SH-SY5Y (cell line): Measurements from ENCODE around the gene GINS3.

ENCODE experiments used
- GATA2 ChIP-seq: IDR thresholded peaks from 2 replicates; pipeline ENCODE4 v1.6.1; 2011; ENCODE audit warnings: mild to moderate bottlenecking, low read depth, low read length
- GATA3 ChIP-seq: IDR thresholded peaks from 2 replicates; pipeline ENCODE4 v1.6.1; 2011; ENCODE audit warnings: low read depth, mild to moderate bottlenecking, low read length, moderate library complexity

The GINS3 gene

DNA sequence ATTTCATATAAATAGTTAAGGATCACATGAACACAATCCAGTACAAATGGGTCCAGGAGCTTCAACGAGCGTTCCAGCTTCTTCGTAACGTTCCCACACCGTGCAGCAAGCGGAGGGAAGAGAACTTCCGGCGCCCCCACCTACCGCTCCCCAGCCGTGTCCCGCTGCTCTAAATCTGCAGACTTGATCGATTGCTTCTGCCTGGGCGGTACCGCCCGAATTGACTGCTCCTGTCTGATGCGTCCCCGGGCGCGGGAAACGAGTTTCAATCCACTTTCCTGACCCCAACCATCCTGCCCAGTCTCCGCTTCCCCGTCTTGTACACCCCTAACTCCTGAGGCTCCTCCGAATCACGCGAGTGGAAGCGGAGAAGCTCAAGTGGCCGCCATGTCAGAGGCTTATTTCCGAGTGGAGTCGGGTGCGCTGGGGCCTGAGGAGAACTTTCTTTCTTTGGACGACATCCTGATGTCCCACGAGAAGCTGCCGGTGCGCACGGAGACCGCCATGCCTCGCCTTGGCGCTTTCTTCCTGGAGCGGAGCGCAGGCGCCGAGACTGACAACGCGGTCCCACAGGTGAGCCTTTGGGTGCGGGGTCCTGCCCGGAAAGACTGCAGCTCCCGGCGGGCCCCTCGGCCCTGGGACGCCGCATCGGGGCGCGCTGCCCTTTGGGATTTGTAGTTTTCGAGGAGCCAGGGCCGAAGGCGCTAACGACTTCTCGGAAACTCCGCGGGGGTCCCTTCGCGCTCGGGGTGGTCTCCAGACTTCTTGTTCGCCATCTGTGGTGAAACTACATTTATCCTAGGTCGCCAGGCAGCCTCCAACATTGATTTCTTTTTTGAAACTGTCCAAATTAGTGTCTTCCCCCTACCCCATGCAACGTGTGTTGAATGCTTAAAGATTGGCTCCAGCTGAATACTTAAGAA lies at the start of gene GINS3:
TSS of gene GINS3 (plus strand) at position 257 of the 923 bp plus-strand sequence. CDS start at position 388, 131 bp downstream.
- TF ChIP-seq GATA3 (no peak), GATA2 (no peak; the same call in 1 of the 2 replicates)

DNA sequence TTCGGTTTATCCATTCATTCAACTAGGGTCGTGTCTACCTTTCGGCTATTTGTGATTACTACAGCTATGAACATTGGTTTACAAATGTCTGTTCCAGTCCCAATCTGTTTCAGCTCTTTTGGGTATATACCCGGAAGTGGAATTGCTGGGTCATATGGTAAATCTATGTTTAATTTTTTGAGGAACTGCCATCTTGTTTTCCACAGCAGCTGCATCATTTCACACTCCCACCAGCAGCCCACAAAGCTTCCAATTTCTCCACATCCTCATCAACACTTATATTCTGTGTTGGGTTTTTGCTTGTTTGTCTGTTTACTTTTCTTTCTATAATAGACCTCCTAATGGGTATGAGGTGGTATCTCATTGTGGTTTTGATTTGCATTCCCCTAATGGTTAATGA lies 48.7 kb upstream of the GINS3 start:
- TF ChIP-seq GATA3 (no peak), GATA2 (no peak)

GRCh38 chr16:58345574-58346354 lies 46.5 kb upstream of the GINS3 start:
- TF ChIP-seq GATA2 (no peak), GATA3 (no peak)

GRCh38 chr16:58346831-58347371 lies 45.4 kb upstream of the GINS3 start:
- TF ChIP-seq GATA3 (no peak), GATA2 (no peak)

DNA sequence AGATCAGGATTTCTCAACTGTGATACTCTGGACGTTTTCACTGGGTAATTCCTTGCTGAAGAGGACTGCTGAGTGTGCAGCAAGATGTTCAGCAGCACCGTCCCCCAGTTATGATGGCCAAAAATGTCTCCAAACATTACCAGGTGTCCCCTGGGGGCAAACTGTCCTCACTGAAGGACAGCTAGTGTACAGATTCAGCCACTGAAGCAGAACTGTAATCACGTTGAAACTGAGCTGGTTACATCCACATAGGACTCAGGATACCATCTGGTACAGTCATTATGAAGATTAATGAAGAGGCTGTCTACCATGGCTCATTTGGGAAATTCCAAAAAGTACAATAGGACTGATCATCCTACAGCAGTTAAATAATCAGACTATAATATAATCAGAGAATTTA lies 43.3 kb upstream of the GINS3 start:
- TF ChIP-seq GATA2 (no peak), GATA3 (no peak)

DNA sequence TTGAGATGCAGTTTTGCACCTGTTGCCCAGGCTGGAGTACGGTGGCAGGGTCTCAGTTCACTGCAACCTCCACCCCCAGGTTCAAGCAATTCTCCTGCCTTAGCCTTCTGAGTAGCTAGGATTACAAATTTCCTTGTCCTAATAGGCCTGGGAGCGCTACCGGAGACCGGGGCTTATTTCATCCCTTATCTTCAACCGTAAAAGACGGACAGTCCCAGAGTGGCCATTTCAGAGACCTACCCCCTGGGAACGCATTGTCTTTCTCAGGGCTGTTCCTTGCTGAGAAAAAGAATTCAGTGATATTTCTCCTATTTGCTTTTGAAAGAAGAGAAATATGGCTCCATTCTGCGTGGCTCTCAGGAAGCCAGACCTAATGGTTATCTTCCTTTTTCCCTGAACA lies 39.6 kb upstream of the GINS3 start:
- TF ChIP-seq GATA2 (no peak), GATA3 (no peak)

DNA sequence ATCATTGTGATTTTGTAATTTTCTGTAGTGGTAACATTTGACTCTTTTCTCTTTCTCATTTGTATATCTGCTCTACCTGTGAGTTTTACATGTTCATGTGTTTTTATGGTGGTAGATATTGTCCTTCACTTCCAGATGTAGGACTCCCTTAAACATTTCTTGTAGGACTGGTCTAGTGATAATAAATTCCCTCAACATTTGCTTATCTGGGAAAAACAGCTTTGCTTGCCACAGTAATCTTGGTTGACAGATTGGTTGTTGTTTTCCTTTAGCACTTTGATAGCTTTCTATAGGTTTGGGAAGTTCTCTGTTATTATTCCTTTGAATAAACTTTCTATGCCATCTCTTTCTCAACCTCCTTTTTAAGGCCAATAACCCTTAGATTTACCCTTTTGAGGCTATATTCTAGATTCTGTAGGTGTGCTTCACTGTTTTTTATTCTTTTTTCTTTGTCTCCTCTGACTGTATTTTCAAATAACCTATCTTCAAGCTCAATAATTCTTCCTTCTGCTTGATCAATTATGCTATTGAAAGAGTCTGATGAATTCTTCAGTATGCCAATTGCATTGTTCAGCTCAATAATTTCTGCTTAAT lies 32.1 kb upstream of the GINS3 start:
- TF ChIP-seq GATA2 (no peak), GATA3 (no peak)

- TF ChIP-seq GATA2 (no peak), GATA3 (no peak)
Measured at GRCh38 chr16:58361726-58362125, 30.5 kb upstream of the GINS3 start.

DNA sequence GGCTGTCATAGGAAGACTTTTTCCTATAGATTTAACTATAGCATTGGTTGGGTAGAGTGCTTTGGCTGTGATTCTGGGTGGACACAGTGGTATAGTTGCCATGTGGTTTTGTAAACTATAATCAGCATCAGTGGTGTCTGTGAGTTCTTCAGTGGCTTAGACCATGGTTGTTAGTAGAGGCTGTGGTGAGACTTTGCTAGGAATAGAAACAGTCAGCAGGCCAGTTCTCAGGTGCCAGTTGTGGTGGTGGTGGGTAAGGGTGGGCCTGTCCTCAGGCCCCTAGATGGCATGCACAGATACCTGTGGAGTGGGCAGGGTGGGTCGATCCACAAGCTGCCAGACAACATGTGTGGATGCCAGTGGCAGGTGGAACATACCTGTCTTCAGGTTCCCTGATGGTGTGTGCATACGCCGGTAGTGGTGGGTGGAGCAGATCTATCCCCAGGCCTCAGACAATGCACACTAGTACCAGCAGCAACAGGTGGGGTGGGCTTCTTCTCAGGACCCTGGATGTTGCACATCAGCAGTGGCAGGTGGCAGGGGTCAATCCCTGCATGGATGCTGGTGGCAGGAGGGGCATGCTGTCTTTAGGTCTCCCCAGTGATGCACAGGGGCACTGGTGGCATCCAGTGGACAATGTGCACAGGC lies 28.4 kb upstream of the GINS3 start:
- TF ChIP-seq GATA2 (no peak), GATA3 (no peak)

- TF ChIP-seq GATA2 (no peak), GATA3 (no peak)
Measured at GRCh38 chr16:58365623-58366022, 26.6 kb upstream of the GINS3 start.

DNA sequence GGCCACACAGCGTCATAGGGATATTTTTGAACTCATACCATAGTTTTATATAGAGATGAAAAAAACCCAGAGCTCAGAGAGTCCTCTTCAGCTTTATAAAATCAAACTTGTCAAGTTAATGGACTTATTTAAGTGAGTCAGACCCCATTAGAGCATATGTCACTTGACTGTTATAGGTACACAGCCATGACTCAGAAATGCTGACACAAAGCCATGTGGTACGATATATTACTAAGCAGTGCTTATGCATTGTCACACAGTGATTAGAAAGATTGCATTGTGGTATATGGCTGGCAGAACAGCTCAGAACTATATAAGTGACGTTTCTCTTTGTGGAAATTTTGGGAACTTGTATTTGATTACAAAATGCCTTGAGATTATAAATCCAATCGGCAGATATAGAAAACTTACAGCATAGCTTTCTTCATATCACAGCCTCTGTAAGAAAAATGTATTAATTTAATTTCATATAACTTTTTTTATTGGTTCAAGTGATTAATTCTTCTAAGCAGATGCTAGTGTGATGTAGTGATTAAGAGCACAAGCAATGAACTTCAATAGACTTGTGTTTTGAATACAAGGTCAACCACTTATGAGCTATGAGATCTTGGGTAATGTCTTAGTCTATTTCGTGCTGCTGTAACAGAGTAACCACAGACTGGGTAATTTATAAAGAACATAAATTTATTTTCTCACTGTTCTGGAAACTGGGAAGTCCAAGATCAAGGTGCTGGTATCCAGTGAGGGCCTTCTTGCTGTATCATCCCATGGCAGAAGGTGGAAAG lies 25.8 kb upstream of the GINS3 start:
- no peak for TF ChIP-seq GATA3
- TF ChIP-seq GATA2 = no peak

DNA sequence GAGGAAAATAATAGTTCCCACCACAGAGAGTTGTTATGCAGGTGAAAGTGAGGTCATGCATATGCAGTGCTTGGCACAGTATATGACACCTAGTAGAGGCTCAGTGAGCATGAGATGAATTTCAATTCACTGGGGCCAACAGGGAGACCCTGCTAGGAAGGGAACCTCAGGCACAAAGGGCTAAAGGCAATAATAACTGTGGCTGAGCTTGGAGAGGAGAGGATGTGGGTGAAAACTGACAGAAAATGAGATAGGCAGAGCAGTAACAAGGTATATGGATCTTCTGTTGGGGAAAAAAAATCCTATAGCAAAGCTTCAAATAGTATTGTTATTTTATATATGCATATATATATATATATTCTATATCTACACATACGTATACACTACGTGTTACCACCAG lies 25.0 kb upstream of the GINS3 start:
- TF ChIP-seq GATA3 (no peak), GATA2 (no peak)

GRCh38 chr16:58371841-58372240 lies 20.4 kb upstream of the GINS3 start:
- TF ChIP-seq GATA2 (no peak), GATA3 (no peak)
